Liver (tissue), 3 donors: ENCODE data around the gene ABHD6.
"Not testable (repeated sequence)": the region's sequence is repeated elsewhere in the genome, so short reads cannot be mapped to it uniquely, and the experiment has no call there.

Experiments
- EGR1 ChIP-seq, 2 donors: IDR thresholded peaks; 2 replicates each; pipeline ENCODE4 v1.6.1; 2016 to 2018; ENCODE audit warnings: antibody characterized with exemption in 2 of 2, low read depth in 2 of 2
- FOXA1 ChIP-seq: IDR thresholded peaks from 2 replicates; pipeline ENCODE4 v1.6.1; 2016; ENCODE audit warnings: antibody characterized with exemption
- FOXA2 ChIP-seq: IDR thresholded peaks from 2 replicates; pipeline ENCODE4 v1.6.1; 2016; ENCODE audit warnings: antibody characterized with exemption
- GABPA ChIP-seq, 2 donors: IDR thresholded peaks in 1 of 2; conservative IDR thresholded peaks in 1 of 2; 2 replicates each; pipeline ENCODE4 v1.6.1; 2016; ENCODE audit warnings: antibody characterized with exemption in 2 of 2, mild to moderate bottlenecking in 1 of 2, moderate library complexity in 1 of 2
- HNF4A ChIP-seq, 2 donors: conservative IDR thresholded peaks; 2 replicates each; pipeline ENCODE4 v1.6.1; 2016; ENCODE audit warnings: antibody characterized with exemption in 2 of 2, mild to moderate bottlenecking in 2 of 2
- NR2F2 ChIP-seq: IDR thresholded peaks from 2 replicates; pipeline ENCODE4 v1.6.1; 2016; ENCODE audit warnings: antibody characterized with exemption
- RAD21 ChIP-seq, 2 donors: IDR thresholded peaks; 2 replicates each; pipeline ENCODE4 v1.6.1; 2016; ENCODE audit warnings: antibody characterized with exemption in 2 of 2, mild to moderate bottlenecking in 2 of 2
- SP1 ChIP-seq: IDR thresholded peaks from 2 replicates; pipeline ENCODE4 v1.6.1; 2018; ENCODE audit warnings: antibody characterized with exemption, mild to moderate bottlenecking
- TAF1 ChIP-seq: conservative IDR thresholded peaks from 2 replicates; pipeline ENCODE4 v1.6.1; 2016; ENCODE audit warnings: antibody characterized with exemption, mild to moderate bottlenecking
- YY1 ChIP-seq: IDR thresholded peaks from 2 replicates; pipeline ENCODE4 v1.6.1; 2016; ENCODE audit warnings: antibody characterized with exemption, mild to moderate bottlenecking
- TF ChIP-seq, protein P1 (sequence below): fragments of 150-350 bp; IDR thresholded peaks from 2 replicates; pipeline ENCODE4 v1.5.1; 2017; ENCODE audit warnings: improper control_type of control experiment, low read depth, low read length; ENCODE audit not compliant: missing input control
- TF ChIP-seq, protein P2 (sequence below): IDR thresholded peaks from 2 replicates; pipeline ENCODE4 v1.6.1; 2016; ENCODE audit warnings: antibody characterized with exemption
- TF ChIP-seq, protein P3 (sequence below): IDR thresholded peaks from 2 replicates; pipeline ENCODE4 v1.6.1; 2016; ENCODE audit warnings: antibody characterized with exemption, mild to moderate bottlenecking
- TF ChIP-seq, protein P4 (sequence below): IDR thresholded peaks from 2 replicates; pipeline ENCODE4 v1.6.1; 2016; ENCODE audit warnings: antibody characterized with exemption
- donor health status: healthy.
- donor health status: healthy.

DNA sequence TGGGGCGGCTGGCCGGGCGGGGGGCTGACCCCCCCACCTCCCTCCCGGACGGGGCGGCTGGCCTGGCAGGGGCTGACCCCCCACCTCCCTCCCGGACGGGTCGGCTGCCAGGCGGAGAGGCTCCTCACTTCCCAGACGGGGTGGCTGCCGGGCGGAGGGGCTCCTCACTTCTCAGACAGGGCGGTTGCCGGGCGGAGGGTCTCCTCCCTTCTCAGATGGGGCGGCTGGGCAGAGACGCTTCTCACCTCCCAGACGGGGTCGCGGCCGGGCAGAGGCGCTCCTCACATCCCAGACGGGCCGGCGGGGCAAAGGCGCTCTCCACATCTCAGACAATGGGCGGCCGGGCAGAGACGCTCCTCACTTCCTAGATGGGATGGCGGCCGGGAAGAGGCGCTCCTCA lies 52.9 kb downstream of the ABHD6 start:
- TF ChIP-seq, protein P1, sequence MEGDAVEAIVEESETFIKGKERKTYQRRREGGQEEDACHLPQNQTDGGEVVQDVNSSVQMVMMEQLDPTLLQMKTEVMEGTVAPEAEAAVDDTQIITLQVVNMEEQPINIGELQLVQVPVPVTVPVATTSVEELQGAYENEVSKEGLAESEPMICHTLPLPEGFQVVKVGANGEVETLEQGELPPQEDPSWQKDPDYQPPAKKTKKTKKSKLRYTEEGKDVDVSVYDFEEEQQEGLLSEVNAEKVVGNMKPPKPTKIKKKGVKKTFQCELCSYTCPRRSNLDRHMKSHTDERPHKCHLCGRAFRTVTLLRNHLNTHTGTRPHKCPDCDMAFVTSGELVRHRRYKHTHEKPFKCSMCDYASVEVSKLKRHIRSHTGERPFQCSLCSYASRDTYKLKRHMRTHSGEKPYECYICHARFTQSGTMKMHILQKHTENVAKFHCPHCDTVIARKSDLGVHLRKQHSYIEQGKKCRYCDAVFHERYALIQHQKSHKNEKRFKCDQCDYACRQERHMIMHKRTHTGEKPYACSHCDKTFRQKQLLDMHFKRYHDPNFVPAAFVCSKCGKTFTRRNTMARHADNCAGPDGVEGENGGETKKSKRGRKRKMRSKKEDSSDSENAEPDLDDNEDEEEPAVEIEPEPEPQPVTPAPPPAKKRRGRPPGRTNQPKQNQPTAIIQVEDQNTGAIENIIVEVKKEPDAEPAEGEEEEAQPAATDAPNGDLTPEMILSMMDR = not testable (repeated sequence)
- TF ChIP-seq EGR1 (IDR thresholded peaks at IDR 0.05; ENCODE audit: low read depth in 2 of 2); TAF1; RAD21 (IDR thresholded peaks at IDR 0.05); YY1; GABPA (IDR thresholded peaks at IDR 0.05 in 1 of 2, conservative IDR thresholded peaks at IDR 0.05 in 1 of 2); SP1; FOXA1; FOXA2; NR2F2; HNF4A (conservative IDR thresholded peaks at IDR 0.05): not testable (repeated sequence)
- TF ChIP-seq, protein P2, sequence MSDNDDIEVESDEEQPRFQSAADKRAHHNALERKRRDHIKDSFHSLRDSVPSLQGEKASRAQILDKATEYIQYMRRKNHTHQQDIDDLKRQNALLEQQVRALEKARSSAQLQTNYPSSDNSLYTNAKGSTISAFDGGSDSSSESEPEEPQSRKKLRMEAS = not testable (repeated sequence)
- TF ChIP-seq, protein P3, sequence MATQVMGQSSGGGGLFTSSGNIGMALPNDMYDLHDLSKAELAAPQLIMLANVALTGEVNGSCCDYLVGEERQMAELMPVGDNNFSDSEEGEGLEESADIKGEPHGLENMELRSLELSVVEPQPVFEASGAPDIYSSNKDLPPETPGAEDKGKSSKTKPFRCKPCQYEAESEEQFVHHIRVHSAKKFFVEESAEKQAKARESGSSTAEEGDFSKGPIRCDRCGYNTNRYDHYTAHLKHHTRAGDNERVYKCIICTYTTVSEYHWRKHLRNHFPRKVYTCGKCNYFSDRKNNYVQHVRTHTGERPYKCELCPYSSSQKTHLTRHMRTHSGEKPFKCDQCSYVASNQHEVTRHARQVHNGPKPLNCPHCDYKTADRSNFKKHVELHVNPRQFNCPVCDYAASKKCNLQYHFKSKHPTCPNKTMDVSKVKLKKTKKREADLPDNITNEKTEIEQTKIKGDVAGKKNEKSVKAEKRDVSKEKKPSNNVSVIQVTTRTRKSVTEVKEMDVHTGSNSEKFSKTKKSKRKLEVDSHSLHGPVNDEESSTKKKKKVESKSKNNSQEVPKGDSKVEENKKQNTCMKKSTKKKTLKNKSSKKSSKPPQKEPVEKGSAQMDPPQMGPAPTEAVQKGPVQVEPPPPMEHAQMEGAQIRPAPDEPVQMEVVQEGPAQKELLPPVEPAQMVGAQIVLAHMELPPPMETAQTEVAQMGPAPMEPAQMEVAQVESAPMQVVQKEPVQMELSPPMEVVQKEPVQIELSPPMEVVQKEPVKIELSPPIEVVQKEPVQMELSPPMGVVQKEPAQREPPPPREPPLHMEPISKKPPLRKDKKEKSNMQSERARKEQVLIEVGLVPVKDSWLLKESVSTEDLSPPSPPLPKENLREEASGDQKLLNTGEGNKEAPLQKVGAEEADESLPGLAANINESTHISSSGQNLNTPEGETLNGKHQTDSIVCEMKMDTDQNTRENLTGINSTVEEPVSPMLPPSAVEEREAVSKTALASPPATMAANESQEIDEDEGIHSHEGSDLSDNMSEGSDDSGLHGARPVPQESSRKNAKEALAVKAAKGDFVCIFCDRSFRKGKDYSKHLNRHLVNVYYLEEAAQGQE = not testable (repeated sequence)
- TF ChIP-seq, protein P4, sequence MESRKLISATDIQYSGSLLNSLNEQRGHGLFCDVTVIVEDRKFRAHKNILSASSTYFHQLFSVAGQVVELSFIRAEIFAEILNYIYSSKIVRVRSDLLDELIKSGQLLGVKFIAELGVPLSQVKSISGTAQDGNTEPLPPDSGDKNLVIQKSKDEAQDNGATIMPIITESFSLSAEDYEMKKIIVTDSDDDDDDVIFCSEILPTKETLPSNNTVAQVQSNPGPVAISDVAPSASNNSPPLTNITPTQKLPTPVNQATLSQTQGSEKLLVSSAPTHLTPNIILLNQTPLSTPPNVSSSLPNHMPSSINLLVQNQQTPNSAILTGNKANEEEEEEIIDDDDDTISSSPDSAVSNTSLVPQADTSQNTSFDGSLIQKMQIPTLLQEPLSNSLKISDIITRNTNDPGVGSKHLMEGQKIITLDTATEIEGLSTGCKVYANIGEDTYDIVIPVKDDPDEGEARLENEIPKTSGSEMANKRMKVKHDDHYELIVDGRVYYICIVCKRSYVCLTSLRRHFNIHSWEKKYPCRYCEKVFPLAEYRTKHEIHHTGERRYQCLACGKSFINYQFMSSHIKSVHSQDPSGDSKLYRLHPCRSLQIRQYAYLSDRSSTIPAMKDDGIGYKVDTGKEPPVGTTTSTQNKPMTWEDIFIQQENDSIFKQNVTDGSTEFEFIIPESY = not testable (repeated sequence)
